ENCODE measurements around the gene PTPN23. TPM values are rescaled to one million over a fixed set of nuclear protein-coding genes. Genes with fewer than 3 reads are reported as not detected.

The PTPN23 gene
- total and polyA plus RNA-seq, 3 donors from 2014 or later, result 30.5 to 141 (median 89.3) TPM

GRCh38 chr3:47377186-47377585, 3.6 kb upstream of the PTPN23 start:
- H3K4me1 ChIP-seq, result peaks cover 15% of the 10 kb centered on the region
- H3K27ac ChIP-seq, result no peak overlapping the region
- intact Hi-C loops (cut with DNase I; ENCODE audit: low total_unique reads), result no loop called here
- no peak overlapping the region for H3K4me3 ChIP-seq
- TF ChIP-seq POLR2A (IDR thresholded peaks at IDR 0.05) (no peak), CTCF (IDR thresholded peaks at IDR 0.05) (no peak)
- 93% methylated on average over 2 of the region's 2 CpGs for WGBS, 2 donors
- no peaks in the 10 kb centered on the region for H3K9me3 ChIP-seq
- DNase-seq, result no peak
- H3K36me3 ChIP-seq (ENCODE audit: low read depth, missing control alignments), result no peaks in the 10 kb centered on the region
- H3K27me3 ChIP-seq, result no peaks in the 10 kb centered on the region

GRCh38 chr3:47378869-47379268, 2.0 kb upstream of the PTPN23 start:
- Histone ChIP-seq H3K9me3 (no peaks in the 10 kb centered on the region), H3K27ac (no peak overlapping the region), H3K27me3 (no peaks in the 10 kb centered on the region), H3K4me1 (peaks cover 16% of the 10 kb centered on the region), H3K4me3 (no peak overlapping the region), H3K36me3 (ENCODE audit: low read depth, missing control alignments) (no peaks in the 10 kb centered on the region)
- intact Hi-C loops (cut with DNase I; ENCODE audit: low total_unique reads), result no loop called here
- no peak for DNase-seq
- TF ChIP-seq CTCF (IDR thresholded peaks at IDR 0.05), result no peak
- no peak for TF ChIP-seq POLR2A (IDR thresholded peaks at IDR 0.05)

GRCh38 chr3:47379411-47379899, 1.4 kb upstream of the PTPN23 start:
- intact Hi-C loops (cut with DNase I; ENCODE audit: low total_unique reads), result no loop called here
- peak overlapping the region; percentile 85 to 94 for H3K27ac ChIP-seq
- no peak for DNase-seq
- no peak for TF ChIP-seq CTCF (IDR thresholded peaks at IDR 0.05)
- TF ChIP-seq POLR2A (IDR thresholded peaks at IDR 0.05), result no peak
- H3K9me3 ChIP-seq, result no peaks in the 10 kb centered on the region
- WGBS, 2 donors, result 48 to 62% methylated on average over 19 of the region's 19 CpGs
- peak overlapping the region; percentile 89 to 93 for H3K4me3 ChIP-seq
- no peaks in the 10 kb centered on the region for H3K36me3 ChIP-seq (ENCODE audit: low read depth, missing control alignments)
- H3K4me1 ChIP-seq, result peaks cover 16% of the 10 kb centered on the region
- H3K27me3 ChIP-seq, result no peaks in the 10 kb centered on the region

- 7 to 8% methylated on average over 20 to 21 of the region's 23 CpGs for WGBS, 2 donors
- TF ChIP-seq CTCF (IDR thresholded peaks at IDR 0.05), result no peak
- TF ChIP-seq POLR2A (IDR thresholded peaks at IDR 0.05), result no peak
- H3K4me3 ChIP-seq, result peak overlapping the region; percentile 89 to 93
- intact Hi-C loops (cut with DNase I; ENCODE audit: low total_unique reads), result no loop called here
- no peaks in the 10 kb centered on the region for H3K27me3 ChIP-seq
- no peak for DNase-seq
- peaks cover 16% of the 10 kb centered on the region for H3K4me1 ChIP-seq
- H3K27ac ChIP-seq, result peak overlapping the region; percentile 85 to 94
- H3K9me3 ChIP-seq, result no peaks in the 10 kb centered on the region
- H3K36me3 ChIP-seq (ENCODE audit: low read depth, missing control alignments), result no peaks in the 10 kb centered on the region
Measured at GRCh38 chr3:47380026-47380600, 708 bp upstream of the PTPN23 start.

All from testis (tissue), 3 donors.